Measurements from ENCODE around the gene ZFYVE1.

ZFYVE1 gene

DNA sequence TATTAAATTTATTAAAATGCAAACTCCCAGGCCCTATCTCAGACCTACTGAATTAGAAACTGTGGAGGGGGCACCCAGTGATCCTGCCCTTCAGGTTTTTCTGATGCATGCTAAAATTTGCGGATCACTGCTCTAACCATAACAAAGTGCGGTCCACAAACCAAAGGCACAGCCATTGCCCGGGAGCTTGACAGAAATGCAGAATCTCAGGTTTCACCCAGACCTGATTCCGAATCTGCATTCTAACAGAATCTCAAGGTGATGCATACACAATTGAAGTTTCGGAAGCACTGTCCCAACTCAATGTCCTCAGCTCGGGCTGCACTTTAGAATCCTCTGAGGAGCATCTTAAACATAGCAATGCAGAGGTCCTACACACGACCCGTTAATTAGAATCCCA is 46.0 kb downstream of the ZFYVE1 start:
- TF ChIP-seq, protein P1, sequence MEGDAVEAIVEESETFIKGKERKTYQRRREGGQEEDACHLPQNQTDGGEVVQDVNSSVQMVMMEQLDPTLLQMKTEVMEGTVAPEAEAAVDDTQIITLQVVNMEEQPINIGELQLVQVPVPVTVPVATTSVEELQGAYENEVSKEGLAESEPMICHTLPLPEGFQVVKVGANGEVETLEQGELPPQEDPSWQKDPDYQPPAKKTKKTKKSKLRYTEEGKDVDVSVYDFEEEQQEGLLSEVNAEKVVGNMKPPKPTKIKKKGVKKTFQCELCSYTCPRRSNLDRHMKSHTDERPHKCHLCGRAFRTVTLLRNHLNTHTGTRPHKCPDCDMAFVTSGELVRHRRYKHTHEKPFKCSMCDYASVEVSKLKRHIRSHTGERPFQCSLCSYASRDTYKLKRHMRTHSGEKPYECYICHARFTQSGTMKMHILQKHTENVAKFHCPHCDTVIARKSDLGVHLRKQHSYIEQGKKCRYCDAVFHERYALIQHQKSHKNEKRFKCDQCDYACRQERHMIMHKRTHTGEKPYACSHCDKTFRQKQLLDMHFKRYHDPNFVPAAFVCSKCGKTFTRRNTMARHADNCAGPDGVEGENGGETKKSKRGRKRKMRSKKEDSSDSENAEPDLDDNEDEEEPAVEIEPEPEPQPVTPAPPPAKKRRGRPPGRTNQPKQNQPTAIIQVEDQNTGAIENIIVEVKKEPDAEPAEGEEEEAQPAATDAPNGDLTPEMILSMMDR (IDR thresholded peaks at IDR 0.05; ENCODE audit: borderline replicate concordance, insufficient read depth, low read depth, low read length): no peak
- H3K4me3 ChIP-seq (ENCODE audit: low read depth, low read length): no peak overlapping the region

DNA sequence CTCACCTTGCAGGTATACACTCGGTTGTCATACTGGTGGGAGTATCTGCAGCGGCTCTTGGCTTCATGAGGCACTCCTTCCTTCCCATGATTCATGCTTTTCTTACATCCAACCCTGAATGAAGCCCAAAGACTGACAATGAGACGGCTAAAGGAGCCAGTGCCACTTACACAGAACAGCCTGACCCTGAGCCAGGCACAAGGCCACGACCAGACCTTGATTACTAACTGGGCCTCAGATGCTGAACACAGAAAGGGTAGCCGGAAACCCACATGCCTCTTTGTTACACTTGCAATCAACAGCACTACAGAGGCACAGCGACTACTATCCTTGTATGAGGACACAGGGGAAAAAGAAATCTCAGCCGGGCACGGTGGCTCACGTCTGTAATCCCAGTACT is 48.0 kb downstream of the ZFYVE1 start:
- TF ChIP-seq, protein P1 (IDR thresholded peaks at IDR 0.05; ENCODE audit: borderline replicate concordance, insufficient read depth, low read depth, low read length): no peak
- H3K4me3 ChIP-seq (ENCODE audit: low read depth, low read length): no peak overlapping the region

DNA sequence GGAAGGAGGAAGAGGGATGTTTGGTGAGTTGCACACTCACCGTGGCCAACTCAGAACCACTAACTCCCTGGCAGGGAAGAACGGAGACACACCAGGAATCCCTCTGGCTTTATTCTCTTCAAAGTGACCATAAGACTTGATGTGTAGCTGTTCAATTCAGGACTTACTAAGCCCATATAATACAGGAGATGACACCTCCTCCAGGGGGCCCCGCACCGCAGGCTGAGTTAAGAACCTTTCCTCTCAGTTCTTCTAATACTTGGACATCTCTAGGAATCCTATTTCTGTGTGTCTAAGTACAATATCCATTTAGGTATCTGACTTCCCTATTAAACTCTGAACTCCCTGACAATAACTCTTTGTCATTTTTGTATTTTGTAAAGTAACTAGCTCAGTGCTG is 51.1 kb downstream of the ZFYVE1 start:
- TF ChIP-seq, protein P1 (IDR thresholded peaks at IDR 0.05; ENCODE audit: borderline replicate concordance, insufficient read depth, low read depth, low read length): no peak
- H3K4me3 ChIP-seq (ENCODE audit: low read depth, low read length): no peak overlapping the region

DNA sequence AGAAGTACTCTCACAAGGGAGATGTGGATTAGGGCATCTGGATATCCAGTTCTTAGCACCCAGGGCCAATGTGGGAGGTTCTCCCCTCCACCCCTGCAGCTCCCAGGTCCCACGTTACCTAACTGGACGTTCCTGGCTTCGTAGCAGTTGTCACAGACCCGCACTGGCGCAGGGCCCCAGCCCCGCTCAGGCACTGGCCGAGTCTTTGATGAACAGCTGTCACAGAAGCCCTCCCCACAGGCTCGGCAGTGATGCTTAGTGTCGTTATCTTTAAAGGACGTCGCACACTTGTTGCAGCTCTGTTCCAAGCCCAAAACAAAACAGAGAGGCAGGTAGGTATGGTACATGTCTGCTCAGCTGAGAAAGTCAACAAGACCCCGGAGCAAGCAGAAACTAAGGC is 52.2 kb downstream of the ZFYVE1 start:
- TF ChIP-seq, protein P1 (IDR thresholded peaks at IDR 0.05; ENCODE audit: borderline replicate concordance, insufficient read depth, low read depth, low read length): no peak

DNA sequence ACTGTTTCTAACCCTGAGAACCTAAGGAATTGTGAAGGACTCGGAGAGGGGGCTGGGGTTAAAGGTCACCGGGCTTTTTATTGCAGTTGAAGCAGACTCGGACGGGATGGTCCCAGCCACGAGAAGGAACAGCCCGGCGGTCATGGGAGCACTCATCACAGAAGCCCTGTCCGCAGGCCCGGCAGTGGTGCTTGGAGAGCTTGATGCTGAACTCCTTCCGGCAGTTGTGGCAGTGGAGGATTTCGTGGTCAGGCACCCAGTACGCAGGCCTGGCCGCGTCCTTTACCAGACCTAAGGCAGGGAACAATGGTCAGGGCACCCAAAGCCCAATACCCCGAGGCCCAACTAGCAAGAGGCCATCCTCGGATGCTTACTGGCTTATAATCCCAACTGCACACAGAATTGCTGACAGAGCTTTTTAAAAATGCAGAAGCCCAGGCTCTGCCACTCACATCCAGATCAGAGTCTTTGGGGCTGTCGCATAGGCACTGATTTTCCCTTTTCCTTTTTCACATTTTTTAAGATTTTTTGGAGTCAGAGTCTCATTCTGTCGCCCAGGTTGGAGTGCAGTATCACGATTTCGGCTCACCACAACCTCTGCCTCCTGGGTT is 56.0 kb downstream of the ZFYVE1 start:
- H3K4me3 ChIP-seq (ENCODE audit: low read depth, low read length): no peak overlapping the region
- TF ChIP-seq, protein P1 (IDR thresholded peaks at IDR 0.05; ENCODE audit: borderline replicate concordance, insufficient read depth, low read depth, low read length): no peak

More for the DNA sequence above, 52.2 kb downstream of the ZFYVE1 start:
- no peak overlapping the region for H3K4me3 ChIP-seq (ENCODE audit: low read depth, low read length)

DNA sequence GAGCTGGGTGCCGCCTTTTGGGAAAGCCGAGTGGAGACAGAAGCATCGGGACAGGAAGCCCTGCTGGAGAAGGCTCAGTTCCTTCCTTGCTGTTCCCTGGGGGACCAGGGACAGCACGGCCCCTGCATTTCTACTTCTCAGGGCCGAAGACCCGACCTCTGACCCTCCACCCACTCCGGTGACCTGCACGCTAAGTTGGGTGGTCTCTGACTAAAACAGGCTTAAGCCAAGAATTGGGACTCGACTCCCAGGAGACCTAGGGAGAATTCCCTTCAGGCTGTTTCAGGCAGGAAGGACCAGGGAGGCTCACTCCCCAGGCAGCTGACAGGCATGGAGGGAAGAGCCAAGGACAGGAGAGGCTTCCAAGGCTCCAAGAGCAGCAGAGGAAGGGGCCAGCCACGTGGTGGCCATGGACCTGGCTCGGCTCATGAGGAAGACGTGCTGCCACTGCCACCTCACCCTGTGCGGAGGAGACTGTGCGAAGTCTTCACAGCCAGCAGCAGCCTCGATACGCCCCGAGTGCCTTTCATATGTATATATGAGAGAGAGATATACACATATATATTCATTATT is 56.8 kb downstream of the ZFYVE1 start:
- TF ChIP-seq, protein P1 (IDR thresholded peaks at IDR 0.05; ENCODE audit: borderline replicate concordance, insufficient read depth, low read depth, low read length): no peak
- H3K4me3 ChIP-seq (ENCODE audit: low read depth, low read length): no peak overlapping the region

DNA sequence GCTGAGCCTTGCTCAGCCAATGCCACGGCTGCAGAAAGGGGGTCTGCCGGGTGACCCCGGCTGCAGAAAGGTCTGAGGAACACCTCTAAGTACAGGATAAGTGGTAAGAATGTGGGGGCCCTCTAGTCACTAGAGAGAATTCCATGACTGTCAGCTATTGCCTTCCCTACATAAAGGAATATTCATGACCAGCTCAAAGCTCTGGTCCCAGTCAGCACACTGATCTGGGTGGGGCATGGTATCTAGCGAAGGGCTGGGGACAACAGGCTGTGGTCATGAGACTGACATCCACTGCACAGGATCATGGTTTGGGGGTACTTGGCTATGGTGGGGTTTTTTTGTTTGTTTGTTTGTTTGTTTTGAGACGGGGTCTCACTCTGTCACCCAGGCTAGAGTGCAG is 58.6 kb downstream of the ZFYVE1 start:
- H3K4me3 ChIP-seq (ENCODE audit: low read depth, low read length): no peak overlapping the region
- TF ChIP-seq, protein P1 (IDR thresholded peaks at IDR 0.05; ENCODE audit: borderline replicate concordance, insufficient read depth, low read depth, low read length): no peak

All from GM12875 (cell line).